Measurements from ENCODE around the gene SCML1. TPM values are rescaled to one million over a fixed set of nuclear protein-coding genes. Genes with fewer than 3 reads are reported as not detected.

Gene SCML1
- total RNA-seq, 4 donors from 2014 or later, result 7.3 to 26.7 (median 8.6) TPM

- WGBS, result 100% methylated on average over 6 of the region's 13 CpGs
- no peaks in the 10 kb centered on the region for H3K27me3 ChIP-seq
- TF ChIP-seq EP300 (IDR thresholded peaks at IDR 0.05) (no peak), POLR2AphosphoS5 (IDR thresholded peaks at IDR 0.05) (no peak), POLR2A (IDR thresholded peaks at IDR 0.05) (no peak), CTCF (IDR thresholded peaks at IDR 0.05) (no peak)
Measured at GRCh38 chrX:17801431-17801830, 64.1 kb downstream of the SCML1 start.

DNA sequence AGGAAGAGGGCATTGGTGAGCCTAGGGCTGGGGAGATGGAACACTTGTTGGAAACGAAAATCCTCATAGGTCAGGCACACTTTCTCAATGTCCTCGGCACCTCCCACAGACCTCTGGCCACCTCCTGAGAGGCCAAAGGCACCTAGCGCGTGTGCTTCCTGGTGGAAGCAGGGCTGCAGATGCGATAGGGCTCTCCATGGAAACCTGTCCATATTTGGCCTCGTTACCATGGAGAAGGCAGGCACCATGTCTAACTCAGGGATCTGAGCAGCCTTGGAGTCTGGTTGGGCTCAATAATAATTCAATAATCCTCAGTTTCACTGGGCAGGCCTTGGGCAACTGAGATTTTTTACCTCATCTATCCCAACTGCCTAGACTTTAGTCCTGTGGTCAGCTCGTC, 65.5 kb downstream of the SCML1 start:
- Histone ChIP-seq H3K9me3 (no peaks in the 10 kb centered on the region), H3K27me3 (no peaks in the 10 kb centered on the region), H3K27ac (no peak overlapping the region), H3K36me3 (no peaks in the 10 kb centered on the region), H3K4me1 (no peaks in the 10 kb centered on the region), H3K4me3 (no peak overlapping the region)
- DNase-seq (ENCODE audit: low spot score in 2 of 2), result no peak
- WGBS, result 84% methylated on average over 3 of the region's 7 CpGs
- TF ChIP-seq POLR2A (IDR thresholded peaks at IDR 0.05) (no peak), EP300 (IDR thresholded peaks at IDR 0.05) (no peak), POLR2AphosphoS5 (IDR thresholded peaks at IDR 0.05) (no peak), CTCF (IDR thresholded peaks at IDR 0.05) (no peak)

More at GRCh38 chrX:17801431-17801830, 64.1 kb downstream of the SCML1 start:
- H3K4me3 ChIP-seq, result no peak overlapping the region
- H3K4me1 ChIP-seq, result no peaks in the 10 kb centered on the region
- no peaks in the 10 kb centered on the region for H3K9me3 ChIP-seq
- no peaks in the 10 kb centered on the region for H3K36me3 ChIP-seq
- H3K27ac ChIP-seq, result no peak overlapping the region
- no peak for DNase-seq (ENCODE audit: low spot score in 2 of 2)

GRCh38 chrX:17803449-17803848, 66.2 kb downstream of the SCML1 start:
- 70% methylated on average over 4 of the region's 4 CpGs for WGBS

More at GRCh38 chrX:17803449-17803848, 66.2 kb downstream of the SCML1 start:
- Histone ChIP-seq H3K27me3 (no peaks in the 10 kb centered on the region), H3K27ac (no peak overlapping the region), H3K36me3 (no peaks in the 10 kb centered on the region), H3K4me1 (no peaks in the 10 kb centered on the region), H3K9me3 (no peaks in the 10 kb centered on the region), H3K4me3 (no peak overlapping the region)
- no peak for DNase-seq (ENCODE audit: low spot score in 2 of 2)
- no peak for TF ChIP-seq CTCF (IDR thresholded peaks at IDR 0.05)
- no peak for TF ChIP-seq POLR2A (IDR thresholded peaks at IDR 0.05)
- TF ChIP-seq POLR2AphosphoS5 (IDR thresholded peaks at IDR 0.05), result no peak

Other genes with a start within 250 kb of the SCML1 start
- gene RAI2, start 123.8 kb downstream of the SCML1 start, total RNA-seq, result 10 to 100 TPM in 1 of 4 donors, 1 to 10 TPM in 3; 4.4 to 11.2 (median 6.5) TPM